Fibroblast of peridontal ligament (primary cell): ENCODE data around the gene RTP4.
"Not testable (repeated sequence)": the region's sequence is repeated elsewhere in the genome, so short reads cannot be mapped to it uniquely, and the experiment has no call there.

ENCODE experiments used
- DNase-seq: peaks from one replicate; pipeline ENCODE4 v3.0.0-alpha.2; 2010; ENCODE audit errors: extremely low read depth

The RTP4 gene

GRCh38 chr3:187369089-187369447 is 883 bp downstream of the RTP4 start:
- DNase-seq = no peak

GRCh38 chr3:187370051-187370450 is 1.9 kb downstream of the RTP4 start:
- DNase-seq = no peak

DNA sequence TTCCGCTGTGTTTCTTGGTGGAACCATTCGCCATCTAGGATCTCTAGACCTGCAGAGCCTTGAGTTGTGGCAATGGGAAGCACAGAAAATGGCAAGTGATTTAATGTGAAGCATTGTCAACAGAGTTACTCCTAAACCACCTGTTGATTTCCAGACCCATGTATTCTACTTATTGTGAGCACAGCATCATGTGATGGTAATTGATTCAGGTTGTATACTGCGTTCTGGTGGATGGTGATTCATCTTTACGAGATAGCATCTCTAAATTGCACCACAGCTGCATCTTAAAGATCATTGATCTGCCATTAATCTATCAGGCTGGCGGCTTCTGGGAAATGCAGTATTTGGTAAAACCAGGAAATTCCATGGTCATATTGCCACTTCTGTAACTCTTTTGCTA is 7.4 kb downstream of the RTP4 start:
- no peak for DNase-seq

GRCh38 chr3:187377842-187378241 is 9.7 kb downstream of the RTP4 start:
- DNase-seq = no peak

- no peak for DNase-seq
Observed at GRCh38 chr3:187382609-187383151, 14.5 kb downstream of the RTP4 start.

DNA sequence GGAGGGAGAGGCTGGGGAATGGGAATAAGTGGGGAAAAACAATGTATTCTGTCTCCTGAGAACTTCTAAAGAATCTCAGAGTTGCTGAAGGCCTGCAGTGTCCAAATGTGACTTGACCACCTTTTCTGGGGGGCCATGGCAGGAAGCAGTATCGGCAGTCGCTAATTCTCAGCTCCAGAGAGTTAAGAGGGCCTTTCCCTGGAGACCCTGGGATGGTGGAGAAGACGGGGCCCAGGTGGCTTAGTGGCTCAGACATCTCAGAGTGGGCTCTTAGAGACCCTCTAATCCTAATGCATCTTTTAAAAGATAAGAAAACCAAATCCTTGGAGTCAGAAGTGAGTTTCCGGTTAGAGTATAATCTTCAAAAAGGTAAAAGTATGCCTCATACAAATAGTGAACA is 15.1 kb downstream of the RTP4 start:
- DNase-seq = no peak

DNA sequence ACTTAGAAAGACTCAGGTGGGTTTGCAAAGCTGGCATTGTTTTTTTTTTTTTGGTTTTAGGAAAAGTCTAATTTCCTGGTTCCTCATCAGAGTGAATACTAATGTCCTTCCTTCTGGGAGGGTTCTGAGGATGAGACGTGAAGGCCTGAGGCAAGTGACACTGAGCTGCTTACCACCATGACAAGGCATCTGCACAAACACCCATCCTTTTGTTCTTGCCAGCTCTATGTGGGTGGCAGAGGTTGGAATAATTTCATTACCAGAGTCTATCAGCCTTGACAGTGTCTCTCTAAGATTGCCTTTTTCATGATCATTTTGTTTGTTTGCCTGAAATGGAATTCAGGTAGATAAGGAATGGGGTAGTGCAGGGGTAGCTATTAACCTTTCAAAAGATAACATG is 17.1 kb downstream of the RTP4 start:
- DNase-seq = no peak

DNA sequence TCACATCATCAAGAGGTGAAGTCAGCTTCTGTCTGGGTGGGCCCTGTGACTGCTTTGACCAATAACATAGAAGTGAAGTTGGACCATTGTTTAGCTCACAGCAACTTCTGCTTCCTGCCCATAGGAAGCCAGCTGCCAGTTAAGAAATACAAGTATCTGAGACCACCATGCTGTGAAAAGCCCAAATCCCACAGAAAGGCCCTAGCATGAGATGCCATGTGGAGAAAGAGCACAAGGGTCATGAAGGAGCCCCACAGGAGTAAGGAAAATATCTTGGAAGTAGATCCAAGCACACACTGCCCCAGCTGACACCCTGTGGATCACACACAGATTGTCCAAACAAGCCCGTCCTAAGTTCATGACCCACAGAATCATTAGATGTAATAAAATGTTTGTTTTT is 28.5 kb downstream of the RTP4 start:
- DNase-seq = no peak

- no peak for DNase-seq
Observed at GRCh38 chr3:187398955-187399354, 30.8 kb downstream of the RTP4 start.

DNA sequence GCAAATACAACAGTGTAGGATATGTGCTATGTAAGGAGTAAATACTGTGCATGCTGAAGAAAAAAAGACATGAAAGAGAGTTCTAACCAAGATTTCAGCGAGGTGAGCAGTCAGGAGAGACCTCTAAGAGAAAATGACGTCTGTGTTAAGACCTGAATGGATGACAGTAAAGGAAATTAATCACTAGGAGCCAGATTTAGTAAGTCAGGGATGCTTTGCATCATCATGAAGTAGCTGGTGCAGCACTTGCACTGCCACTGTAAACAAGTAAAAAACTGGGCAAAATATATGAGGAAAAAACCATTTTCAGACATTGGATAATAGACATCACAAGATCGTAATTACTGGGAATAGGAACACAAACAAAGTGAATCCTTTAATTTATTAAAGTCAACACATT is 32.6 kb downstream of the RTP4 start:
- no peak for DNase-seq

DNA sequence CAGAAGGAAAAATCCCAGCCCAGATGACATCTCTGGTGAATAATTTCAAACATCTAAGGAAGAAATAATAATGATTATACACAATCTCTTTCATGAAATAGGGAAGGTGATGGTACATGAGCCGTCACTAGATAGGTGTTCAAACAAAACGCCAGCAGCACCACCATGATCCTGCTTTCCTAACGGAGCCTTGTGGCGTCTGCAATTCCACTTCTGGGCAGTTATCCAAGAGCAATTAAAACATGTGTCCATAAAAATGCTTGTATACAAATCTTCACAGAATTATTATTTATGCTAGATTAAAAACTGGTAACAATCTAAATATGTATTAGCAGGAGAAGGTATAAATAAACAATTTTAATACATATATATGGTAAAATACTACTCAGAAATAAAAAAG is 33.7 kb downstream of the RTP4 start:
- DNase-seq = no peak

GRCh38 chr3:187403768-187404288 is 35.6 kb downstream of the RTP4 start:
- DNase-seq = peak; percentile 82

GRCh38 chr3:187406927-187407326 is 38.7 kb downstream of the RTP4 start:
- no peak for DNase-seq

GRCh38 chr3:187411991-187412781 is 44.0 kb downstream of the RTP4 start:
- not testable (repeated sequence) for DNase-seq
